HUES64 (cell line): ENCODE measurements around the gene TMEM271.

Experiments used
- H3K27ac ChIP-seq: 2 replicates; pipeline ENCODE4 v1.7.0; 2013; ENCODE audit warnings: low read depth, low read length, inconsistent platforms
- H3K27me3 ChIP-seq: 2 replicates; pipeline ENCODE4 v1.6.1; 2013; ENCODE audit warnings: mild to moderate bottlenecking, low read length; ENCODE audit not compliant: insufficient read depth
- H3K36me3 ChIP-seq: 2 replicates; pipeline ENCODE4 v1.6.1; 2013; ENCODE audit warnings: mild to moderate bottlenecking, low read length; ENCODE audit not compliant: insufficient read depth
- H3K4me1 ChIP-seq: 2 replicates; pipeline ENCODE4 v1.6.1; 2013; ENCODE audit warnings: mild to moderate bottlenecking, low read length, moderate library complexity; ENCODE audit not compliant: insufficient read depth
- H3K4me3 ChIP-seq: 2 replicates; pipeline ENCODE4 v1.5.1; 2013; ENCODE audit warnings: mild to moderate bottlenecking, low read length, moderate library complexity
- H3K9ac ChIP-seq: 2 replicates; pipeline ENCODE4 v1.6.1; 2013; ENCODE audit warnings: mild to moderate bottlenecking, low read depth, low read length
- H3K9me3 ChIP-seq: 2 replicates; pipeline ENCODE4 v1.6.1; 2013; ENCODE audit warnings: low read depth, low read length; ENCODE audit not compliant: insufficient read depth
- WGBS: fragments of 150-250, 120-280 bp; methylation state at CpG from one replicate; pipeline ENCODE4 v1.1.7; 2013; ENCODE audit warnings: missing lambda C conversion rate; 5-methylcytosine and 5-hydroxymethylcytosine counted together

The TMEM271 gene

DNA sequence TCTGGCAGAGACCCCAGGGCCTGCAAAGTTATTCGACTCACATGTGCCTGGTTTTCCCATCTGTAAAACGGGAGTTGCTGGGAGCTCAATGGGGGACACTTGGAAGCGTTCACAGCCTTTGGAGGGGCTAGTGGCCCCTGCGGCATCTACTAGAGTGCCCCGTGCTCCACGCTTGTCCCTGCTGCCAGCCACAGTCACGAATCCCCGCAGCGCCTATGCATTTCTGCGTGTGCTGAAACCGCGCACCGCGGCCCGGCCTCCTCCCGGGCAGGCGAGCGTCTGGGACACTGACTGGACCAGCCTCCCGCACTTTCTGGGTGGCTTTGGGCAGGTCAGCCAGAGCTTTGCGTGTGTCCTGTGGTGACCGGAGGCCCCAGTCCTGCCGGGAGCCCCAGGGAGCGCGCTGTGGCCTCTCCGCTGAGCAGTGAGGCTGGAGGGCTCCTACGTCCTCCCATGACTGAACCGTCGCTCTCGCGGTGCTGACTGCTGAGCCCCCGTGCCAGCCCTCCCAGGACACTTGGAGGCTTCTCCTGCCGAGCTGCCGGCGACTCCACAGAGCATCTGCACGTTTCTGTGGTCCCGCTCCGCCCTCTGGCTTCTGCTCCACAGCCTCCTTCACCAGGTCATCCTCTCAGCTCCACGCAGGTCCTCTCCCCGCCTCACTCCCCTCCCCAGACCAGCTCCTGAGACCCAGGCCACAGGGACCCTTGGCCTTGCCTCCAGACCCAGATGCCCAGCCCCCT lies 40.7 kb downstream of the TMEM271 start:
- WGBS, result 97% methylated on average over 39 of the region's 39 CpGs
- H3K9me3 ChIP-seq, result no peaks in the 10 kb centered on the region
- H3K36me3 ChIP-seq, result peaks cover 66% of the 10 kb centered on the region

DNA sequence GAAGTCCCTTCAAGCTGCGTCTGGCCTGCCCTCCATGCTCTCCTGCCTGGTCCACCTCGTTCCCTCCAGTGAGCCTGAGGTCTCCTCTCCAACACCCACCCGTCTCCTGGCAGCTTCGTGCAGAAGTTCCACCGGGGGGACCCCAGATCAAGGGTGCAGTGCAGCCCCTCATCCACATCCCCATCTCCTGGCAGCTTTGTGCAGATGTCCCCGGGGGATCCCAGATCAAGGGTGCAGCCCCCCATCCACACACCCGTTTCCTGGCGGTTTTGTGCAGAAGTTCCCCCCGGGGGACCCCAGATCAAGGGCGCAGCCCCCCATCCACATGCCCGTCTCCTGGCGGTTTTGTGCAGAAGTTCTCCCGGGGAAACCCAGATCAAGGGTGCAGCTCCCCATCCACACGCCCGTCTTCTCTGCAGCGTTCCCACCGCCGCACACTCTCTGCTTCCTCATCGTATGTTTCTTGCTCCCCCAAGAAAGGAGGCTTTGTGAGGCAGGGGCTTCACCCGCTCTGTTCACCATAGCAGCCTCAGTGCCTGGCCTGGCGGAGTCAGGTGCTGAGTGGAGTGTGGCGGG lies 41.4 kb downstream of the TMEM271 start:
- Histone ChIP-seq H3K9ac (no peak overlapping the region), H3K27ac (no peak overlapping the region), H3K36me3 (peaks cover 72% of the 10 kb centered on the region), H3K4me3 (no peak overlapping the region), H3K4me1 (no peaks in the 10 kb centered on the region), H3K27me3 (no peaks in the 10 kb centered on the region), H3K9me3 (no peaks in the 10 kb centered on the region)
- WGBS, result 96% methylated on average over 22 of the region's 22 CpGs

More for the DNA sequence above, 40.7 kb downstream of the TMEM271 start:
- H3K27ac ChIP-seq, result no peak overlapping the region
- H3K4me3 ChIP-seq, result no peak overlapping the region
- no peaks in the 10 kb centered on the region for H3K4me1 ChIP-seq
- no peaks in the 10 kb centered on the region for H3K27me3 ChIP-seq
- H3K9ac ChIP-seq, result no peak overlapping the region

- Histone ChIP-seq H3K36me3 (peaks cover 76% of the 10 kb centered on the region), H3K4me1 (no peaks in the 10 kb centered on the region), H3K27me3 (no peaks in the 10 kb centered on the region), H3K9me3 (no peaks in the 10 kb centered on the region), H3K27ac (no peak overlapping the region), H3K4me3 (no peak overlapping the region), H3K9ac (no peak overlapping the region)
- 95% methylated on average over 21 of the region's 21 CpGs for whole genome bisulfite sequencing
Measured at GRCh38 chr4:534101-534575, 42.0 kb downstream of the TMEM271 start.

DNA sequence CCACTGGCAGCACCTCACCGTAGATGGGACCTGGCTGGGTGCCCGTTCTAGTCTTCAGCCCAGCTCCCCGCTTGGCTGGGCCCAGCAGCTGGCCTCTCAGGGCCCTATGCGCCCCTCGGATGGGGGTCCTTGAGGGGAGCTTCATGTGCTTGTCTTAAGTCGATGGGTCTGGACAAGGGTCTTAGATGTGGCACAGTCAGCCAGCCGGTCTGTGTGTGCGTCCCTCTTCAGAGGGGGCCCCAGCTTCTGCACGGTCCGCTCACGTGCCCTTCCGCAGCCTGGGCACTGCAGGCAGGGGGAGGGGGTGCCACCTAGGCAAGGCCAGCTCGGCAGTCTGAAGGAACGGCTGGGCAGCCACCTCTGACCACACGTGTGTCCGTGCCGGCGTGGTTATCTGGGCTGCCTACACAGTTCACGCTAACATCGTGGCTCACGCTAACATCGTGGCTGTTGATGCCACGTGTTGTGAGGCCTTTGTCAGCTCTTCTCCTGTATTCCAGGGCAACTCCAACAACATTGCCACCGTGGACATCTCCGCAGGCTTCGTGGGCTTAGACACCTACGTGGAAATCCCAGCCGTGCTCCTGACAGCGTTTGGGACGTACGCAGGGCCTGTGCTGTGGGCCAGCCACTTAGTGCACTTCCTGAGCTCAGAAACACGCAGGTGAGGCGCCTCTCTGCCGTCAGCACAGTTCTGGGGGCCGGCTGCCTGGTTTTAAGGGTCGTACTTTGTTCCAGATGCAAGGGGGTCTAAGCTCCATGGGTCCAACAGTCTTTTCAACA lies 42.6 kb downstream of the TMEM271 start:
- WGBS, result 96% methylated on average over 36 of the region's 36 CpGs
- no peaks in the 10 kb centered on the region for H3K27me3 ChIP-seq
- H3K4me1 ChIP-seq, result no peaks in the 10 kb centered on the region
- H3K9me3 ChIP-seq, result no peaks in the 10 kb centered on the region
- no peak overlapping the region for H3K9ac ChIP-seq
- H3K27ac ChIP-seq, result no peak overlapping the region
- no peak overlapping the region for H3K4me3 ChIP-seq
- peaks cover 77% of the 10 kb centered on the region for H3K36me3 ChIP-seq

GRCh38 chr4:532588-533317 lies 43.3 kb downstream of the TMEM271 start:
- H3K4me3 ChIP-seq, result no peak overlapping the region
- H3K27ac ChIP-seq, result no peak overlapping the region
- H3K27me3 ChIP-seq, result no peaks in the 10 kb centered on the region
- H3K9me3 ChIP-seq, result no peaks in the 10 kb centered on the region
- peaks cover 83% of the 10 kb centered on the region for H3K36me3 ChIP-seq
- no peak overlapping the region for H3K9ac ChIP-seq
- H3K4me1 ChIP-seq, result no peaks in the 10 kb centered on the region
- 95% methylated on average over 10 of the region's 10 CpGs for WGBS

- H3K27me3 ChIP-seq, result no peaks in the 10 kb centered on the region
- no peak overlapping the region for H3K4me3 ChIP-seq
- H3K36me3 ChIP-seq, result peaks cover 82% of the 10 kb centered on the region
- WGBS, result 95% methylated on average over 17 of the region's 17 CpGs
- no peaks in the 10 kb centered on the region for H3K4me1 ChIP-seq
- no peaks in the 10 kb centered on the region for H3K9me3 ChIP-seq
- H3K9ac ChIP-seq, result no peak overlapping the region
- H3K27ac ChIP-seq, result no peak overlapping the region
Measured at GRCh38 chr4:531721-532565, 44.2 kb downstream of the TMEM271 start.

- H3K9ac ChIP-seq, result no peak overlapping the region
- H3K27ac ChIP-seq, result no peak overlapping the region
- no peak overlapping the region for H3K4me3 ChIP-seq
- no peaks in the 10 kb centered on the region for H3K9me3 ChIP-seq
- peaks cover 74% of the 10 kb centered on the region for H3K36me3 ChIP-seq
- no peaks in the 10 kb centered on the region for H3K4me1 ChIP-seq
- WGBS, result 96% methylated on average over 11 of the region's 11 CpGs
- no peaks in the 10 kb centered on the region for H3K27me3 ChIP-seq
Measured at GRCh38 chr4:531076-531475, 45.0 kb downstream of the TMEM271 start.

GRCh38 chr4:530017-530781 lies 45.9 kb downstream of the TMEM271 start:
- peaks cover 82% of the 10 kb centered on the region for H3K36me3 ChIP-seq

GRCh38 chr4:529563-529962 lies 46.5 kb downstream of the TMEM271 start:
- Histone ChIP-seq H3K27me3 (no peaks in the 10 kb centered on the region), H3K4me3 (no peak overlapping the region), H3K36me3 (peaks cover 79% of the 10 kb centered on the region), H3K27ac (no peak overlapping the region), H3K4me1 (no peaks in the 10 kb centered on the region), H3K9ac (no peak overlapping the region), H3K9me3 (no peaks in the 10 kb centered on the region)
- WGBS, result 96% methylated on average over 7 of the region's 8 CpGs

More at GRCh38 chr4:530017-530781, 45.9 kb downstream of the TMEM271 start:
- 91% methylated on average over 17 of the region's 17 CpGs for WGBS
- no peak overlapping the region for H3K9ac ChIP-seq
- no peak overlapping the region for H3K4me3 ChIP-seq
- no peaks in the 10 kb centered on the region for H3K9me3 ChIP-seq
- no peaks in the 10 kb centered on the region for H3K27me3 ChIP-seq
- no peaks in the 10 kb centered on the region for H3K4me1 ChIP-seq
- no peak overlapping the region for H3K27ac ChIP-seq

GRCh38 chr4:528835-529234 lies 47.3 kb downstream of the TMEM271 start:
- H3K36me3 ChIP-seq, result peaks cover 82% of the 10 kb centered on the region
- no peak overlapping the region for H3K27ac ChIP-seq
- no peaks in the 10 kb centered on the region for H3K9me3 ChIP-seq
- H3K9ac ChIP-seq, result no peak overlapping the region
- WGBS, result 96% methylated on average over 9 of the region's 9 CpGs
- no peak overlapping the region for H3K4me3 ChIP-seq
- no peaks in the 10 kb centered on the region for H3K27me3 ChIP-seq
- H3K4me1 ChIP-seq, result no peaks in the 10 kb centered on the region
